NCI-H460 (cell line): ENCODE measurements around the gene CCDC63. TPM values are rescaled to one million over a fixed set of nuclear protein-coding genes. Genes with fewer than 3 reads are reported as not detected.

Experiments used
- DNase-seq: peaks from one replicate; pipeline ENCODE4 v3.0.0-alpha.2; 2016; ENCODE audit warnings: low read depth; ENCODE audit errors: extremely low read depth
- polyA plus RNA-seq: library from polyadenylated mRNA; depleted of rRNA; stranded (reverse); fragments of >200 nt; gene quantifications from 2 replicates; pipeline ENCODE4 v1.2.3, GENCODE V29; 2014; cell fraction: nucleus; rRNA removed
- total RNA-seq: library from RNA; depleted of rRNA; stranded (reverse); fragments of >200 nt; shearing (Covaris generic); gene quantifications from 2 replicates; pipeline ENCODE4 v1.2.3, GENCODE V29; 2014; rRNA removed

Gene CCDC63
- not detected in 2 replicates for total RNA-seq
- polyA plus RNA-seq = not detected in 2 replicates

DNA sequence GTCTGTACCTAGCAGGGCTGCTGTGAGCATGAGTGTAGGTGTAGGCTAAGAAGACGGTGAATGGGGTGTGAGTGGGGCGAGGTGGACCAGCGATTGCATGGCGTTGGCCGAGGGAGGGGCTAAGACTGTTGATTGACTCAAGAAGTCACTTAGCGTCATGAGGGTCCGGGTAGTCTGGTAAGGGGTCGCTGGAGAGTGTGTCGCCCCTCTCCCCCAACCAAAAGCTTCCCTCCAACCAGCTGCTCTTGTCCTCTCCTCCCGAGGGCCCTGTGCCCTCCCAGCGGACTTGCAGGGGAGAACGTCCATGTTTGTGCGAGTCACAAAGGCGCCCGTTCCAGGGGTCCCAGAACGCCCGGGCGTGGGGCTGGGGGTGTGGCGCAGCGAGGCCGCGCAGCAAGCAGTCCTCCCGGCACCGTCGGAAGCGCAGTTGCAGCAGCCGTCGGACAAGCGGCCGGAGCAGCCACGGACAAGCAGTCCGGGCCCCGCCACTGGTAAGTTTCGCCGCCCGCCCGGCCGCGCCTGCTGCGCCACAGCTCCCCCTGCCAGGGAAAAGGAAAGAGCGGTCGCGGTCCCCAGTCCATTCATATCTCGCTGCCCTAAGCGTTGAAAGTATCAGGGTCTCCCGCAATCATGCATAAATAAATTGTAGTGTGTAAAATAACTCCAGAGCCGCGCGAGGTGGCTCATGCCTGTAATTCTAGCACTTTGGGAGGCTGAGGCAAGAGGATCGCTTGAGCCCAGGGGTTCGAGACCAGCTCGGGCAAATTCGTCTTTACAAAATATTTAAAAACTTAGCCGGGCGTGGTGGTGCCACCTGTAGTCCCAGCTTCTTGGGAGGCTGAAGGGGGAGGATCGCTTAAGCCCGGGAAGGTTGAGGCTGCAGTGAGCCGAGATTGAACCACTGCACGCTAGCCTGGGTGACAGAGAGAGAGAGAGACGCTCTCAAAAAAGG, at the start of gene CCDC63:
Gene CCDC63 (plus strand): TSS at position 373 of the 952 bp plus-strand sequence. CDS start 5,968 bp downstream, outside the sequence.
- peak; percentile 49 for DNase-seq

DNA sequence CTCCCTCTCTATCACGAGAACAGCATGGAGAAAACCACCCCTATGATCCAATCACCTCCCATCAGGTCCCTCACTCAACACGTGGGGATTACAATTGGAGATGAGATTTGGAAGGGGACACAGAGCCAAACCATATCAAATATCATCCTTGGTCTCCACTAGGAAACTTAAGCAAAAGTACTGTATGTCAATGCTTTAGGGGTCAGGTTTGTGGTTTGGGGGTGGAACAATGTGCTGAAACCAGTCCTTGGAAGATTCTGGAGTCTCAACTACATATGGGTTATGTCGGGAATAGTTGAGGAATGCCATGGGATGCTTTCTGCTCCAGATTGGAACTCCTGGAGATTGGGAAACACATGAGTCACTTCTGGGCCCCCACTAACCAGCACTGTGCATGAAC, 48.3 kb upstream of the CCDC63 start:
- DNase-seq = no peak

GRCh38 chr12:110802489-110802888, 44.3 kb upstream of the CCDC63 start:
- DNase-seq = no peak

DNA sequence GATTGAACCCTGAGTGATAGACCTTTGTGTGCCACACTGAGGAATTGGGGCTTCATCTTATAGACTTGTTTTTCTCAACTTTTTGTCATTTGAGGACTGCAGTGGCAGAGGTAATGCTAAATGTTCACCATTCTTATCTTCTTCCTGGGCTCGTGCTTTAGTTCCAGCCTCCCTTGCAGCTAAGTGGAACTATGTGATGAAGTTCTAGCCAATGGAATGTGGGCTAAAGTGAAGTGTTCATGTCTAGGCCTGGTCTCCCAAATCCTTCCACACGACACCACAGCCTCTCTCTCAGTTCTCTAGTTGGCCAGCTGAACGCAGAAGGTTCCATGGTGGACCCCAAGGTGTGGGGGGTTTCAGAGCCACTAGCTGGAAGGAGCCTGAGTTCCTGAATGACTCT, 42.4 kb upstream of the CCDC63 start:
- no peak for DNase-seq

DNA sequence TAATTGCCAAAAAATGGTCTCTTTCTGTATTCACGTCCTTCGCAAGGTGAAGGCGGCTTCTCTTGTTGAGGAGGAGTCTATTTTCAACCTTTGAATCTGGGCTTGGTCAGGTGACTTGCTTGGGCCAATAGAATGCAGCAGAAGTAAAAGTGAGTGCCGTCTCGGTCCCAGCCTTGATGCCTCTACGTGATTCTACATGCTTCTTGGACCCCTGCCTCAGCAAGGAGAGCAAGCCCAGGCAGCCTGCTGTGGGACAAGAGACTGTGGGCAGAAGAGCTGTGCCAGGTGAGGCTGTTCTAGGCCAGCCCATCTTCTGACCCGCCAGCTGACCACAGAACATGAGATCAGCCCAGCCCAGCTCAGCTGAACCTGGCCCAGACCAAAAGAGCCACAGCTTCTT, 39.1 kb upstream of the CCDC63 start:
- no peak for DNase-seq

GRCh38 chr12:110809149-110809548, 37.6 kb upstream of the CCDC63 start:
- no peak for DNase-seq

GRCh38 chr12:110811972-110812371, 34.8 kb upstream of the CCDC63 start:
- DNase-seq = no peak

- no peak for DNase-seq
Observed at GRCh38 chr12:110813285-110813684, 33.5 kb upstream of the CCDC63 start.

- no peak for DNase-seq
Observed at GRCh38 chr12:110813756-110814155, 33.0 kb upstream of the CCDC63 start.

DNA sequence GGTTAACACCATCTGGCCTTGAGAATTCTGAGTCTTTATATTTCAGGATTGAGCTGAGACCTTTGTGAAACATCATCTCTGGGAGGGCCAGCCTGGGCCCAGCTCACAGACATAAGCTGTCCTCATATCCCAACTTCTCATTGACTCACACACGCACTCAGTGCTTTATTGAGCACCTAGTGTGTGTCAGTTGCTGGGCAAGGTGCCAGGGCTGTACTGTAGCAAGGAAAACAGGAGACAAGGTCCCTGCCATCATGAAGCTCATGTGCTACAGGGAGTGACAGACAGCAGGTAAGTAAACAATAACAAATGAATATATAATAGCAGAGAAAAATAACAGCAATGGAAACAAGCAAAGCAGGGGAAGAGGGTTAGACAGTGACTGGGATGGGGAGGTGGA, 30.5 kb upstream of the CCDC63 start:
- DNase-seq = no peak

DNA sequence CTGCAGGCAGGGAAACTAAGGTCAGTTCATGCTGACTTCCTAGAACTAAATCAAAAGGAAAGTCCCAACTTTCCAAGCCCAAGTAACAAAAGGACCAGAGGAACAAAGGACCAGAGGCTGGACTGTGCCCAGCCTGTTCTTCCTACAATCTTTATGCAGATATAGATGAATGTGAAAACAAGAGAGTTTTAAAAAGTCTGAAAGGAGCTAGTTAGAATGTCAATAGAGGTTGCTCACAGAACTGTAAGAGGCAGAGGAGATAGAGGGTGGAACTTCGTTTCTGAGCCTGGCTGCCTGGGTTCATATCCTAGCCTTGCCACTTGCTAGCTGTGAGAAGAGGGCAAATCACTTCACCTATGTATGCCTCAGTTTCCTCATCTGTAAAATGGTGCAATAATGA, 30.0 kb upstream of the CCDC63 start:
- DNase-seq = no peak

GRCh38 chr12:110818511-110818910, 28.3 kb upstream of the CCDC63 start:
- DNase-seq = no peak

- DNase-seq = no peak
Observed at GRCh38 chr12:110819150-110819549, 27.6 kb upstream of the CCDC63 start.

DNA sequence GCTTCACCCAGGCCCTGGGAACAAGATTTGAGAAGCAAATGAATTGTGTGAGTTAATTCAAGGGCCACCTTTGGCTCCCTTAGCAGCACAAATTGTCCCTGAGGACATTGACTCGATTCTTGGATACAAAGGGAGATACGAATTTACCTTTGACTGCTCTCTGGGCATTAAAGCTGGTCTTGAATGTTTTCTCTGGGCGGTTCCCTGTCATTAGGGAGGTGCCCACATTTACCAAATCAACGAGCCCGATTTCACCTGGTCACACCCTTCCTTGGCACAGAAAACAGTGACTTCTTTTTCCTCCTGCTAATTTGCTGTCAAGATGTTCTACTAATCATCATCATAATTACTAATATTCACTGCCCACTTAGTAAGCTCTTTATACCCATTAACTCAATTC, 27.1 kb upstream of the CCDC63 start:
- no peak for DNase-seq

DNA sequence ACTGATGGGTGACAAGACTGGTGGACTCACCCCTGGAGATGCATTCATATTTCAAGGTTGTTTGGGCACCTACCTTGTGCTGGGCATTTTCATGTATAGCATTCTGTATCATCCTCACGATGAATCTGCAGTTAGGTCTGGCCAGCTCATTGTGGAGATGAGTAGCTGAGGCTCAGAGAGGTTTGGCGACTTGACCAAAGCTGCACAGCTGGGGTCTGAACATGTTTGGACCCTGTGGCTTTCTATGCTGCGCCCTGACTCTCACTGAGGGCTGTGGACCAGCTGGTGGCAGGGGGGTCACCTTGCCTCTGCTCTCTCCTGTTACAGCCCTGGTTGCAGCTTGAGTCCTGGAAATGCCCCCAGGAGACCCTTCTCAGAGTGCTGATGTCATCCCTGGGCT, 24.9 kb upstream of the CCDC63 start:
- DNase-seq = no peak

DNA sequence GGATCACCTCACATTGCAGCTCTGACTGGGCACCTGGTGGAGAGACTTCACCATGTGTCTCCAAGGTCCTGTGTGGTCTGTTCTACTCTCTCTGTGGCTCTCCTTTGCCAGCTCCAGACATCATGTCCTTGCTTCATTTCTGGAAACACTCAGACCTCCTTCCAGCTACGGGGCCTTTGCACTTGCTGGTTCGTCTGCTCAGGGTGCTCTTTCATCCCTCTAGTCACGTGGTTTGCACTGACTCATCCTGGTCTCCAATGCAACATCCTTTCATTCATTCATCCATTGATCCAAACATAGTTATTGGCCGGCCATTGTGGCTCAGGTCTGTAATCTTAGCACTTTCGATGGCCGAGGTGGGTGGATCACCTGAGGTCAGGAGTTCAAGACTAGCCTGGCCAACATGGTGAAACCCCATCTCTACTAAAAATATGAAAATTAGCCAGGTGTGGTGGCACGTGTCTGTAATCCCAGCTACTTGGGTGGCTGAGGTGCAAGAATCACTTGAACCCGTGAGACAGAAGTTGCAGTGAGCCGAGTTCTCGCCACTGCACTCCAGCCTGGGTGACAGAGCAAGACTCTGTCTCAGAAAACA, 23.9 kb upstream of the CCDC63 start:
- no peak for DNase-seq

DNA sequence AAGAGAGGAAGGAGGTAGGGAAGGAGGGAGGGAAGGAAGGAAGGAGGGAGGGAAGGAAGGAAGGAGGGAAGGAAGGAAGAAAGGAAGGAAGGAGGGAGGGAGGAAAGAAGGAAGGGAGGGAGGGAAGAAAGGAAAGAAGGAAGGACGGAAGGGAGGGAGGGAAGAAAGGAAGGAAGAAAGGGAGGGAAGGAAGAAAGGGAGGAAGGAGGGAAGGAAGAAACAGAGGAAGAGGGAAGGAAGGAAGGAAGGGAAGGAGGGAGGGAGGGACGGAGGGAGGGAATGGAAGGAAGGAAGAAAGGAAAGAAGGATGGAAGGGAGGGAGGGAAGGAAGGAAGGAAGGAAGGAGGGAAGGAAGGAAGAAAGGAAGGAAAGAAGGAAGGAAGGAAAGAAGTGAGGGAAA, 22.4 kb upstream of the CCDC63 start:
- DNase-seq = no peak

DNA sequence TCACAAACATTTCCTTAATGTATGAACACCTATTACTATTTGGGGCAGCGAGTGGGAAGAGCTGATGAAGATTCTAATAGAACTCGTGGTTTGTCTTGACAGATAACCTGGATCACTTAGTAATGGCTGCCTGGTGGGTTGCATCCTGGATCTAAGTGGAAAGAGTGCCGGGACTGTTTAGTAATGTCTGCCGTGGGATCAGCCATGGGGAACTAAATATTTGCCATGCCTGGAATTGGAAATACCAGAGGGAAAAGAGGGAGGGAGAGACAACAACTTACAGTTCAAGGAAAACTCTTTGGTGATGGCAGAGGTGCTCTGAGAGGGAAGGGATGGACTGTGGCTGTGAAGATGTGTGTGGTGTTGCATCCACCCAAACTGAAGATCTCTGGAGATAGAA, 21.3 kb upstream of the CCDC63 start:
- DNase-seq = no peak

DNA sequence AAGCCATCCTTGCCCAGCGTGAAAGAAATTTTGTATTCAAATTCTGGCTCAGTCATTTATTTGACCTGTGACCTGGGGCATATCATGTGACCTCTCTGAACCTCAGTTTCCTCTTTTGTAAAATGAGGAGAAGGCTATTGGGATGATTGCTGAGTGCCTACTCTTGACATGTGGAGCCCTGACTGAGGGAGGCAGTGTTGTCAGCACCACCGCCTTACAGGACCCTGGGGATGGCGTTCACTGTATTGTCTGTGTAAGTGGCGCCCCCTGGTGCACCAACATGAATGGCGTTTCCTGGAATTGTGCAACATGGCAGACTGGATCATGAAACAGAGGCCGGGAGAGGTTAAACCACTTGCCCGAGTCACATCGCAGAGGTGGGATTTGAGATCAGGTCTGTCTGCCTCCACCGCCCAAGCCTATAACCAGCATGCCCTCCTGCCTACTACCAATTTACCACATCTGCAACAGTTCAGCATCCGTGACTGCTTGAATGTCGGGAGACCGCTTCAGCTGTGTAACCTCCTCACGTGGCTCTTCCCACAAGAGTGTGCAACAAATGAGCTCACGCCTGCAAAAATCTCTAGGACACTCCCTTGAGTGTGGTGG, 20.1 kb upstream of the CCDC63 start:
- peak; percentile 86 for DNase-seq

DNA sequence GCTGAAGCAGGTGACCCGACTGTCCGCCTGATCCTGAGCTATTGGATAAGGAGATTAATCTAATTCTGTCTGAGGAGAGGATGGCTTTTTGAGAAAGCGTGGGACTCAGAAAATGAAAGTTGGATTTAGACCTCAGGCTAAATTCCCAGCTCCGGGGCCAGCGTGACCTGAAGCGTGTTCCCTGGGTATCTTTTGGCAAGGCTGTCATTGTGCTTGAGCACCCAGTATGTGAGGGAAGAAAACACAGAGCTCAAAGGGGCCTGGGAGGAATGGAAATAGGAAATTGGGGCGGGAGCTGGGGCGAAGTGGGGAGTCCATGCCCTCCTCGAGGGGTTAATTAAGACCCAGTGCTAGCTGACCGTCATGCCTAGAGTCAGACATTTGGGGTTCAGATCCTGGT, 17.5 kb upstream of the CCDC63 start:
- DNase-seq = no peak

- no peak for DNase-seq
Observed at GRCh38 chr12:110836291-110836690, 10.5 kb upstream of the CCDC63 start.

GRCh38 chr12:110841007-110841406, 5.8 kb upstream of the CCDC63 start:
- DNase-seq = no peak
